GM12865 (cell line): ENCODE data around the gene TNNI3.
"Not testable (repeated sequence)": the region's sequence is repeated elsewhere in the genome, so short reads cannot be mapped to it uniquely, and the experiment has no call there.

Source experiments
- DNase-seq: peaks from one replicate; pipeline ENCODE4 v3.0.0; 2010; ENCODE audit warnings: low read depth
- H3K4me3 ChIP-seq: 2 replicates; pipeline ENCODE4 v1.5.1; 2011; ENCODE audit warnings: mild to moderate bottlenecking, low read depth, low read length, control low read depth
- CTCF ChIP-seq: IDR thresholded peaks from 2 replicates; pipeline ENCODE4 v1.5.1; 2011; ENCODE audit warnings: low read length, control low read depth, low read depth, inconsistent platforms; ENCODE audit not compliant: insufficient read depth; ENCODE audit errors: missing control alignments

TNNI3 gene

GRCh38 chr19:55173714-55174409 is 16.3 kb upstream of the TNNI3 start:
- no peak for TF ChIP-seq CTCF
- no peak for DNase-seq
- H3K4me3 ChIP-seq = peak overlapping the region; percentile 17; the same call in 1 of the 2 replicates

GRCh38 chr19:55173186-55173713 is 15.7 kb upstream of the TNNI3 start:
- no peak for TF ChIP-seq CTCF
- no peak for DNase-seq
- H3K4me3 ChIP-seq = no peak overlapping the region

GRCh38 chr19:55172741-55173140 is 15.2 kb upstream of the TNNI3 start:
- DNase-seq = no peak
- no peak for TF ChIP-seq CTCF
- no peak overlapping the region for H3K4me3 ChIP-seq

GRCh38 chr19:55172318-55172717 is 14.8 kb upstream of the TNNI3 start:
- H3K4me3 ChIP-seq = not testable (repeated sequence)

GRCh38 chr19:55171440-55171839 is 13.9 kb upstream of the TNNI3 start:
- TF ChIP-seq CTCF = no peak
- DNase-seq = no peak
- no peak overlapping the region for H3K4me3 ChIP-seq

More at GRCh38 chr19:55172318-55172717, 14.8 kb upstream of the TNNI3 start:
- not testable (repeated sequence) for DNase-seq

- no peak for TF ChIP-seq CTCF
- no peak overlapping the region for H3K4me3 ChIP-seq
- DNase-seq = no peak
Observed at GRCh38 chr19:55169136-55169535, 11.6 kb upstream of the TNNI3 start.

GRCh38 chr19:55166530-55167268 is 9.2 kb upstream of the TNNI3 start, which contains the start of gene DNAAF3:
Gene DNAAF3 (minus strand): TSS chr19:55166613. CDS start chr19:55166413, 200 bp downstream.
- H3K4me3 ChIP-seq = peak within 1 kb of the TSS; percentile 19; the same call in 1 of the 2 replicates
- DNase-seq = peak; percentile 91
- TF ChIP-seq CTCF = no peak
